ENCODE measurements around the gene MYCL.

DNA sequence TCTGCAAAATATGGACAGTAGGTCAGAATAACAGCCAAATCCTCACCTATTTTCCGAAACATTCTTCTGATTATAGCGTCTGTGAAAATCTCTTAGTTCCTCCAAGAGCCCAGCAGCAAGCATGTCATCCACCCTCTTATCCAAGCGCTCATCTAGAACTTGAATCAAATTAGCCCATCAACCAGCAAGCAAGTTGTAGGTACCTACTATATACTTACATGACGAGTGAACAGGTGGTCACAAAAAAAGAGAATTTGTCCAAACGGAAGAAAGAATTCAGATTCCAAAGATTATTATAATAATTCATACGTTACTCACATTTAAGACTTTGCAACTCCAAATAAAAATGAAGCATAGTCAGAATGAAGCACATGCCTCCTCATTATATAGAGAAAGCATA, 53.8 kb downstream of the MYCL start:
- TF ChIP-seq SIN3A (IDR thresholded peaks at IDR 0.05; ENCODE audit: borderline replicate concordance, insufficient read depth, low read length) = no peak
- no peak for TF ChIP-seq POLR2AphosphoS5 (IDR thresholded peaks at IDR 0.05; ENCODE audit: low read depth, low read length)
- TF ChIP-seq TAF1 (IDR thresholded peaks at IDR 0.05; ENCODE audit: borderline replicate concordance, insufficient read depth, low read length) = no peak
